HG02759 (cell line): ENCODE data around the gene C1QL4.
"Not testable (repeated sequence)": the region's sequence is repeated elsewhere in the genome, so short reads cannot be mapped to it uniquely, and the experiment has no call there.

Experiments used
- ATAC-seq: cut with Tn5 transposase; IDR thresholded peaks from one replicate; pipeline ENCODE4 v1.9.1; 2021; ENCODE audit warnings: mild to moderate bottlenecking, moderate library complexity; ENCODE audit not compliant: unreplicated experiment

Gene C1QL4

GRCh38 chr12:49336645-49337584 lies at the start of gene C1QL4:
Gene C1QL4 (minus strand): TSS chr12:49337188. CDS start chr12:49336477, 711 bp downstream.
- ATAC-seq = no peak

- not testable (repeated sequence) for ATAC-seq
Observed at GRCh38 chr12:49380184-49380583, 43.2 kb upstream of the C1QL4 start.

DNA sequence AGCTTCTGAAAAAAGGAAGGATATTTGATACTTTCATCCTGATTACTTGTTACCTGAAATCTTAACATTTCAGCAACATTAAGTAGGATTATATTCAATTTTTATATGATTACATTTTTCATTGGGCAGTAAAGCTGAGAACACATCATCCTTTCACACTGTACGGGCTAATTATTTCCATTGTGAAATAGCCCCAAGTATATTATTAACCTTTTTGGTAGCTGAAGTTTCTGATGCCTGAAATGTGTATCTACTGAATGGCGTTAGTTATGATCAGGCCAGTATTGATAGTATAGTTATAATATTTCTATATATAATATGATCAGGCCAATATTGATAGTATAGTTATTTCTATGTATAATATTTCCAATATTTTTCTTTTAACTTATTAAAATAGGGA lies 40.4 kb upstream of the C1QL4 start:
- no peak for ATAC-seq

- peak; percentile 49 for ATAC-seq
Observed at GRCh38 chr12:49375406-49375805, 38.4 kb upstream of the C1QL4 start.

DNA sequence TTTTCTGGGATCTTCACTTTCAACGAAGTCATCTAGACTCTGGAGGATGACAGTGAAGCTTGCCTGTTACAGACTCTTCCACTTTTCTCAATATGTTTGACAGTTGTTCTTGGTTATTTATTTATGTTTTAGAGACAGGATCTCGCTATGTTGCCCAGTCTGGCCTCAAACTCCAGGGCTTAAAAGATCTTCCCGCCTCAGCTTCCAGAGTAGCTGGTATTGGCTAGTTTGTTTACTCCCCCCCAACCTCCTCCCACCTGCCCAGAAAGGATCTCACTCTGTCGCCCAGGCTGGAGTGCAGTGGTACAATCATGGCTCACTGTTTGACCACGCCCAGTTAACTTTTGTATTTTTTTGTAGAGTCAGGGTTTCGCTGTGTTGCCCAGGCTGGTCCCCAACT lies 33.6 kb upstream of the C1QL4 start:
- no peak for ATAC-seq

DNA sequence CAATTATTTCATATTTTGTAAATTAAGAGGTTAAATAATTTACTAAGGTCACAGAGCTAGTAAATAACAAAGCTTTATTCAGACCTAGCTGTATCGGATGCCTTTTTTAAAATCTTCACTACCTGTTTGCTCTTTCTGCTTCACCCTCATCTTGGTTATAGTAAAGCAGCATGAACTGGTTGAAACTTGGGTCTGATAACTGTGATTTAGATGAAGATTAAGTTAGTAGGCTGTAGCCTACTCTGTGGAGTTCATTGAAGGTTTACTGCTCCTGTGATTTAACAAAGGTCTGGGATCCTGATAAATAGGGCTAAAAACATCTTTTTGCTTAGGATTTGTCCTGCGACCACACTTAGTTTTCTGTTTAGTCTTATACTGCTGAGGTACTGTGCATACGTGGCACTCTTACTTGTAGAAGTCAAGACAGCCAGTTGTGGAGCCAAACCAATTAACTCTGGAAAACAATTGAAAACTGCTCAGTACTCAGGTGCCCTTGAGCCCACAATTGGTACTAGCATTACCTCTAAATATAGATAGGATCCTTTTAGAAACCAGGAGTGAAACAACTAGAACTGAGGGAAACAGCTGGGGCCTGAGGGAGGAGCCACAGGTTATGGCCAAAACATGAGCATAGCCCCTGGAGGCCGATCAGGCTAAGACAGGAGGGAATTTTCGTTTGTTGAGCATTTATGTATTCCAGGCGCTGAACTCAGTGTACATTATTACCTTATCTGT lies 32.6 kb upstream of the C1QL4 start:
- peak; percentile 35 for ATAC-seq

GRCh38 chr12:49368240-49368600 lies 31.2 kb upstream of the C1QL4 start:
- no peak for ATAC-seq

- ATAC-seq = no peak
Observed at GRCh38 chr12:49367381-49368239, 30.6 kb upstream of the C1QL4 start, which contains the start of gene SPATS2. Gene SPATS2 (plus strand): TSS chr12:49367462. CDS start chr12:49461013, 93,551 bp downstream.

GRCh38 chr12:49366652-49367380 lies 29.8 kb upstream of the C1QL4 start:
- ATAC-seq = peak; percentile 78

- peak; percentile 18 for ATAC-seq
Observed at GRCh38 chr12:49366096-49366651, 29.2 kb upstream of the C1QL4 start.

DNA sequence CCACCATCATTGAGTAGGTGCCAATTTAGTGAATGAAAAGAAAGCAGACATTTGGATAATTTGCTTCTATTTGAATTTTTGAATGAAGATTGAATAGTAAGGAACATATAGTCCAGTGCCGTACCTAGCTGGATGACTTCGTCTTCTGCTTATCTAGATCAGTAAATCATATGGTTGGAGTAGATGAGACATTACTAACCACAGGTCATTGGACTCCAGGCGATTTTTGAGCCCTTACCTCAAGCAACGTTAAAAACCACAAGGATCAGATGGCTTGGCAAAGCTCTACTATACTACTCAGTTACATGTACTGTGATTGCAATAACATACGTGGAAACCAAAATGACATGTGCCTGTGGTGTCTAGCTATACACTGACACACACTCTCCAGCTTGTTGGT lies 28.6 kb upstream of the C1QL4 start:
- ATAC-seq = no peak

GRCh38 chr12:49364989-49365388 lies 28.0 kb upstream of the C1QL4 start:
- ATAC-seq = no peak

GRCh38 chr12:49362077-49362476 lies 25.1 kb upstream of the C1QL4 start:
- no peak for ATAC-seq

- no peak for ATAC-seq
Observed at GRCh38 chr12:49359671-49360070, 22.7 kb upstream of the C1QL4 start.

GRCh38 chr12:49358483-49359141 lies 21.6 kb upstream of the C1QL4 start:
- no peak for ATAC-seq

DNA sequence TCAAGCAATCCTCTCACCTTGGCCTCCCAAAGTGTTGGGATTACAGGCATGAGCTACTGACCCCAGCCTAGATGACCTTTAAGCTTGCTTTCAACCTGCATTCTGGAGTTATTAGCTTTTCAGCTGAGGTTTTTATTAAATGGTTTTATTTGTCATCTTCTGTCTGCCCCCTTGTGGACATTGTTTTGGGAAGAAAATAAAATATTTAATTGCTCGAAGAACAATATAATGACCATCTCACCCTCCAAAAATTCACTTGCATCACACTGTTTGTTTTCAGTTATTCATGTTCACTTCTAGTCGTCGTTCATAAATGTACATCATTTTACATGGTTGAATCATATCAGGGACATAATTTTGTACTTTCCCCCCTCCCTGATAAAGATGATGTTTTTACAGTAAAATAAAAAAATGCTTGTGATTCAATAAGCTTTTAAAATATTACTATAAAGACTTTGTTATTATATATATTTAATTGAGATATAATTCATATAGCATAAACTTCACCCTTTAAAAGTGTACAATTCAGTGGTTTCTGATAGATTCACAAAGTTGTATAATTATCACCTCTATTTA lies 20.2 kb upstream of the C1QL4 start:
- no peak for ATAC-seq

GRCh38 chr12:49355913-49356312 lies 18.9 kb upstream of the C1QL4 start:
- ATAC-seq = no peak

DNA sequence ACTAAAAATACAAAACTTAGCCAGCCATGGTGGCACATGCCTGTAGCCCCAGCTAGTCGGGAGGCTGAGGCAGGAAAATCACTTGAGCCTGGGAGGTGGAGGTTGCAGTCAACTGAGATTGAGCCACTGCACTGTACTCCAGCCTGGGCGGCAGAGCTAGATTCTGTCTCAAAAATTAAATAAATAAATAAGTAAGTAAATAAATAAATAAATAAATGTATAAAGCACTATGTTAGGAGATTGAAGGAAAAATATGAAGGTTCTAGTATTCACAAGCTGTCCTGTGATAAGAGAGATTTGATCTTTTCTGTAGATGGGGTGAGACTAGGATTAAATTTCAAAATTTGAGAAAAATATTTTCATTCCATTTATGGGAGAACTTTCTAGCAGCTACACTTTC lies 15.4 kb upstream of the C1QL4 start:
- ATAC-seq = no peak

DNA sequence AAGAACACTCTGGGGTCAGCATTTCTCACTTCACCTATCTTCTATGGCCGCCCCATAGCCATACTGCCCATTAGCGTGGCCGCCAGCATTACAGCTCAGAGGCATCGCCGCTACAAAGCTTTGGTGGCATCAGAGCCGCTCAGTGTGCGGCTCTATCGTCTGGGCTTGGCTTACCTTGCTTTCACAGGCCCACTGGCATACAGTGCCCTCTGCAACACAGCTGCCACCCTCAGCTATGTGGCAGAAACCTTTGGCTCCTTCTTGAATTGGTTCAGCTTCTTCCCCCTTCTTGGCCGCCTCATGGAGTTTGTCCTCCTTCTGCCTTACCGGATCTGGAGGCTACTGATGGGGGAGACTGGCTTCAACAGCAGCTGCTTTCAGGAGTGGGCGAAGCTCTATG lies 12.3 kb upstream of the C1QL4 start:
- ATAC-seq = no peak
